AG09319 (cell line): ENCODE measurements around the gene CPT1C.

ENCODE experiments used
- DNase-seq: peaks from one replicate; pipeline ENCODE4 v3.0.0-alpha.2; 2010; ENCODE audit warnings: low read depth; ENCODE audit errors: extremely low read depth
- TF ChIP-seq, protein P1 (sequence below): IDR thresholded peaks from 2 replicates; pipeline ENCODE4 v1.5.1; 2011; ENCODE audit warnings: low read depth, mild to moderate bottlenecking, inconsistent platforms, low read length, moderate library complexity

Gene CPT1C

GRCh38 chr19:49690079-49690655 lies 749 bp upstream of the CPT1C start:
- DNase-seq: no peak
- TF ChIP-seq, protein P1, sequence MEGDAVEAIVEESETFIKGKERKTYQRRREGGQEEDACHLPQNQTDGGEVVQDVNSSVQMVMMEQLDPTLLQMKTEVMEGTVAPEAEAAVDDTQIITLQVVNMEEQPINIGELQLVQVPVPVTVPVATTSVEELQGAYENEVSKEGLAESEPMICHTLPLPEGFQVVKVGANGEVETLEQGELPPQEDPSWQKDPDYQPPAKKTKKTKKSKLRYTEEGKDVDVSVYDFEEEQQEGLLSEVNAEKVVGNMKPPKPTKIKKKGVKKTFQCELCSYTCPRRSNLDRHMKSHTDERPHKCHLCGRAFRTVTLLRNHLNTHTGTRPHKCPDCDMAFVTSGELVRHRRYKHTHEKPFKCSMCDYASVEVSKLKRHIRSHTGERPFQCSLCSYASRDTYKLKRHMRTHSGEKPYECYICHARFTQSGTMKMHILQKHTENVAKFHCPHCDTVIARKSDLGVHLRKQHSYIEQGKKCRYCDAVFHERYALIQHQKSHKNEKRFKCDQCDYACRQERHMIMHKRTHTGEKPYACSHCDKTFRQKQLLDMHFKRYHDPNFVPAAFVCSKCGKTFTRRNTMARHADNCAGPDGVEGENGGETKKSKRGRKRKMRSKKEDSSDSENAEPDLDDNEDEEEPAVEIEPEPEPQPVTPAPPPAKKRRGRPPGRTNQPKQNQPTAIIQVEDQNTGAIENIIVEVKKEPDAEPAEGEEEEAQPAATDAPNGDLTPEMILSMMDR: no peak

DNA sequence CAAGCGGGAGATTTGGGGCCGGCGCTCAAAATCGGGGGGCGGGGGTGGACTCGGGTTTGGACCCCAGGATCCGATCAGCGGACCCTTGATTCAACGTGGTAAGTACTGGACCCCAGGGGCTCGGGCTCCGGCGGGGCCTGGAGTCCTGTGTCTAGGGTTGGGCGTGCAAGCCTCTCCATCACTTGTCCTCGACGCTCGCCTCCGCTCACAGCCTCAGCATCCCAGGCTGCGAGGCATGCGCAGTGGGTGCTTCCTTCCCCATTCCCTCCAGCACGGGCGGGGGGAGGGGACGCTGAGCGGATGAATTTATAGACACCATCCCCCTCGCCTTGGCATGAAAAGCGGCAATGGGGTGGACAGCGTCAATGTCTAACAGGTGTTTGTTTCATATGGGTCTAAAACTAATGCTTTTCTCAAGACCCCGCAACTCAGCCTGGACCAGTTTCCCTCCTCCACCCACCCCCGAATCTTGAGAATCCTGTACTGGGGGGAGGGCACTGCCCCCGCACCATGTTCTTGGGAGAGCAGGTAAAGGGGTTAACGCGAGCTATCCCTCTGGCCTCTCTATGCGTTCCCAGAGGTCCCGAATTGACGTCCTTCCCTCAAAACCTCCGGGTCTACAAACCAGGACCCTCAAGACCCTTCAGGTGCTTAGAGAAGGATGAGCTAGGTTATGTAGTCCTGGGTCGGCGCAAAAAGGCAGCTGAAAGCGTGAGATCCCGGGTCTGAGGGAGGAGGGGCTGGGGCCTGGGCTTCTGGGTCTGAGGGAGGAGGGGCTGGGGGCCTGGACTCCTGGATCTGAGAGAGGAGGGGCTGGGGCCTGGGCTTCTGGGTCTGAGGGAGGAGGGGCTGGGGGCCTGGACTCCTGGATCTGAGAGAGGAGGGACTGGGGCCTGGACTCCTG lies 579 bp downstream of the CPT1C start:
- no peak for DNase-seq
- TF ChIP-seq, protein P1: no peak

DNA sequence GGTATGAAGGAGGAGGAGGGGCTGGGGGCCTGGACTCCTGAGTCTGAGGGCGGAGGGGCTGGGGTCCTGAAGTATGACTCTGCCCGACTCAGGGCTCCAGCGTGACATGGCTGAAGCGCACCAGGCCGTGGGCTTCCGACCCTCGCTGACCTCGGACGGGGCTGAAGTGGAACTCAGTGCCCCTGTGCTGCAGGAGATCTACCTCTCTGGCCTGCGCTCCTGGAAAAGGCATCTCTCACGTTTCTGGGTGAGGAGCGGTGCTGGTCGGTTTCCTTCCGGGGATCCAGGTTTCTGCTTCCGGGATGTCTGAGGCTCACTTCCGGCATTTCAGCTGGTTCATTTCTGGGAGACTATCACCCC lies 1.2 kb downstream of the CPT1C start:
- DNase-seq: no peak

GRCh38 chr19:49696115-49696514 lies 5.2 kb downstream of the CPT1C start:
- TF ChIP-seq, protein P1: no peak
- DNase-seq: no peak

More for the DNA sequence above, 1.2 kb downstream of the CPT1C start:
- TF ChIP-seq, protein P1: no peak

DNA sequence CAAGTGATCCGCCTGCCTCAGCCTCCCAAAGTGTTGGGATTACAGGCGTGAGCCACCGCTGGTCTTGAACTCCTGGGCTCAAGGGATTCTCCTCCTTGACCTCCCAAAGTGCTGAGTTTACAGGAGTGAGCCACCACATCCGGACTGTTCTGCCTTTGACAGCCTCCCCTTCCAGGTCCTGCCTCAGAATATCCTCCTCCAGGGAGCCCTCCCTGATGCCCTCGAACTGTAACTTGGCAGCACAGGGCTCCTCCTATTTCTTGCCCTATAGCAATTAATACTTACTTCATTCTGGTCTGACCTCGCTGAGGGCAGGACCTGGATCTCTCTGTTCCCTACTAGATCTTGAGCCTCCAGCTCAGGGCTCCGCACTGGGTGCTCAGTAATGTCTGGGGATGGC lies 5.9 kb downstream of the CPT1C start:
- TF ChIP-seq, protein P1: no peak
- no peak for DNase-seq

- no peak for DNase-seq
- TF ChIP-seq, protein P1: no peak
These were observed 8.4 kb downstream of the CPT1C start for GRCh38 chr19:49699364-49699763.

DNA sequence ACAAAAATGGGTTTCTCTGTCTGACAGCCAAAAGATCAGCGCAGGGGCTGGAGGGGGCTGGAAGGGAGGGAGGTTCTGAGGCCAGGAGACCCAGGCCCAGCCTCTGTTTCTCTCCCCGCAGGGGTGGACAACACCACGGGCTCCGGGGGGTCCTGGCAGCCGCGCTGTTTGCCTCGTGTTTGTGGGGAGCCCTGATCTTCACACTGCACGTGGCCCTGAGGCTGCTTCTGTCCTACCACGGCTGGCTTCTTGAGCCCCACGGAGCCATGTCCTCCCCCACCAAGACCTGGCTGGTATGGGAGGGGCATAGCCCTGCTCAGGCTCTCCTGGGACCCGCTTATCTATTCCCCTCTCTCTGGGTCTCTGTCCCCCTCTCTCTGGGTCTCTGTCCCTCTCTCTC lies 9.6 kb downstream of the CPT1C start:
- no peak for DNase-seq
- TF ChIP-seq, protein P1: no peak
